Measurements from ENCODE around the gene CDK11A. TPM values are rescaled to one million over a fixed set of nuclear protein-coding genes. Genes with fewer than 3 reads are reported as not detected.
"Not testable (repeated sequence)": the region's sequence is repeated elsewhere in the genome, so short reads cannot be mapped to it uniquely, and the experiment has no call there.

Gene CDK11A
- total RNA-seq (10 to 100 TPM in 7 of 9 donors, 1 to 10 TPM in 2; 4.2 to 25.5 (median 16.7) TPM), polyA plus RNA-seq (10 to 100 TPM; 10.8 to 30.1 TPM)
- long read RNA-seq, donor 1, partial matches to known transcripts, result 6 of 9 reads
- long read RNA-seq, donor 1, other reads (novel, unspliced or antisense), result 3 of 9 reads
- long read RNA-seq, donor 2, partial matches to known transcripts, result 4 of 4 reads
- long read RNA-seq, donor 2, other reads (novel, unspliced or antisense), result 0 of 4 reads
- long read RNA-seq, donor 3, partial matches to known transcripts, result 0 of 2 reads
- long read RNA-seq, donor 3, other reads (novel, unspliced or antisense), result 2 of 2 reads

- WGBS, 4 donors, result 0% methylated on average over 1 to 59 of the region's 78 CpGs
- TF ChIP-seq CTCF (IDR thresholded peaks at IDR 0.05), result peak; percentile 18 to 47 (median 35)
- TF ChIP-seq POLR2A (IDR thresholded peaks at IDR 0.05), result peak in 1 of 2 donors; percentile 71
- peak; percentile 96 to 97 (median 97) for ATAC-seq
- intact Hi-C loops (cut with DNase I), result loop anchor here in 1 of 10 donors (5.0 kb wide), 1 partner anchor 67 kb away; the partner anchor contains the start of gene CDK11B
- H3K9me3 ChIP-seq, H3K27me3 ChIP-seq: not testable (repeated sequence)
- DNase-seq, result peak; percentile 96 to 99 (median 99)
- Histone ChIP-seq H3K4me1 (peaks cover 0 to 21% (median 2%) of the 10 kb centered on the region in 12 donors), H3K36me3 (peaks cover 0 to 39% (median 25%) of the 10 kb centered on the region in 9 donors), H3K27ac (peak within 1 kb of the TSS; percentile 11 to 94 (median 84)), H3K4me3 (peak within 1 kb of the TSS; percentile 56 to 74 (median 66))
Measured at GRCh38 chr1:1724035-1724864, at the start of gene CDK11A. CDK11A (minus strand) TSS chr1:1724357; CDS start chr1:1722818, 1,539 bp downstream.

- 97 to 99% (median 98%) methylated on average over 4 of the region's 4 CpGs for WGBS, 4 donors
- intact Hi-C loops (cut with DNase I), result loop anchor here in 1 of 10 donors (10.0 kb wide), 1 partner anchor 121 kb away; the partner anchor contains the start of gene GNB1
- Histone ChIP-seq H3K36me3 (peaks cover 0 to 24% (median 14%) of the 10 kb centered on the region in 9 donors), H3K4me1 (peaks cover 0 to 40% (median 30%) of the 10 kb centered on the region in 12 donors), H3K4me3 (no peak overlapping the region), H3K27ac (no peak overlapping the region), H3K9me3 (peaks cover 0 to 24% (median 9%) of the 10 kb centered on the region in 12 donors), H3K27me3 (no peaks in the 10 kb centered on the region)
- DNase-seq, result no peak
- no peak for TF ChIP-seq CTCF (IDR thresholded peaks at IDR 0.05)
- no peak for TF ChIP-seq POLR2A (IDR thresholded peaks at IDR 0.05)
- no peak for ATAC-seq
Measured at GRCh38 chr1:1773874-1774273, 49.7 kb upstream of the CDK11A start.

- Histone ChIP-seq H3K27me3 (no peaks in the 10 kb centered on the region), H3K9me3 (peaks cover 0 to 24% (median 9%) of the 10 kb centered on the region in 12 donors), H3K36me3 (peaks cover 0 to 42% (median 17%) of the 10 kb centered on the region in 9 donors), H3K27ac (no peak overlapping the region), H3K4me3 (no peak overlapping the region), H3K4me1 (peaks cover 0 to 22% (median 13%) of the 10 kb centered on the region in 12 donors)
- no peak for ATAC-seq
- DNase-seq, result no peak
- intact Hi-C loops (cut with DNase I), result loop anchor here in 1 of 10 donors (10.0 kb wide), 1 partner anchor 124 kb away; the partner anchor contains the start of gene GNB1
- 93 to 98% (median 96%) methylated on average over 3 of the region's 3 CpGs for WGBS, 4 donors
- TF ChIP-seq POLR2A (IDR thresholded peaks at IDR 0.05), result no peak
- no peak for TF ChIP-seq CTCF (IDR thresholded peaks at IDR 0.05)
Measured at GRCh38 chr1:1771096-1771495, 46.9 kb upstream of the CDK11A start.

All from heart left ventricle (tissue), 16 donors.